ENCODE results near the gene DPEP1.

DNA sequence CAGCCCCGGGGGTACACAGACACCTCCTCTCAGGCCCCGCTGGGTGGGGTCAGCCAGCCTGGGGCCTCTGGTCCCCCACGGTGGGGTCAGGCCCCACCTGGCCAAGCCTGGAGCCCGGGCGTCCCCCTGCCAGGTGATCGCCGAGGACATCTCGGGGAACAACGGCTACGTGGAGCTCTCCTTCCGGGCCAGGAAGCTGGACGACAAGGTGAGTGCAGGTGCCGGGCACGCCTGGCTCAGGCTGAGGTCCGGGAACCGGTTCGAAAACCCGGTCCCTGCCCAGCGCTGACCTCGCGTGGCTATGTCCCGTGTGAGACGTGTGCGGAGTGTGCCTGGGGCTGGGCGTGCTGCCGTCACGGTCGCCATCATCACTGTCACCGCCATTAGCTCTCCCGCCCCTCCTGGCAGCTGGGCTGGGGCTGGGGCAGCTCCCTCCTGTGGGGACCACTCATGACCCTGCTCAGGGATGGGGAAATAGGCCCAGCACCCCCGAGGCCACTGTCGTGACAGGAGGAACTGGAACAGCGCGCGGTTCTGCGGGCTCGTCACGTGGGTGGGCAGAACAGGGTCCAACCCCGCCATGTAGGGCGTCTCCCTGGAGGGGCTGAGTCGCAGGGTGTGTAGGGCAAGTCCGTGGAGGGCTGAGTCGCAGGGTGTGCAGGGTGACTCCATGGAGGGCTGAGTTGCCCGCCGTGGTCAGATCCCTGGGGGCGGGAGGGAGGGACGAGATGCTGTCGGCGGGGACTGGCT lies 29.4 kb upstream of the DPEP1 start:
- TF ChIP-seq, protein P1, sequence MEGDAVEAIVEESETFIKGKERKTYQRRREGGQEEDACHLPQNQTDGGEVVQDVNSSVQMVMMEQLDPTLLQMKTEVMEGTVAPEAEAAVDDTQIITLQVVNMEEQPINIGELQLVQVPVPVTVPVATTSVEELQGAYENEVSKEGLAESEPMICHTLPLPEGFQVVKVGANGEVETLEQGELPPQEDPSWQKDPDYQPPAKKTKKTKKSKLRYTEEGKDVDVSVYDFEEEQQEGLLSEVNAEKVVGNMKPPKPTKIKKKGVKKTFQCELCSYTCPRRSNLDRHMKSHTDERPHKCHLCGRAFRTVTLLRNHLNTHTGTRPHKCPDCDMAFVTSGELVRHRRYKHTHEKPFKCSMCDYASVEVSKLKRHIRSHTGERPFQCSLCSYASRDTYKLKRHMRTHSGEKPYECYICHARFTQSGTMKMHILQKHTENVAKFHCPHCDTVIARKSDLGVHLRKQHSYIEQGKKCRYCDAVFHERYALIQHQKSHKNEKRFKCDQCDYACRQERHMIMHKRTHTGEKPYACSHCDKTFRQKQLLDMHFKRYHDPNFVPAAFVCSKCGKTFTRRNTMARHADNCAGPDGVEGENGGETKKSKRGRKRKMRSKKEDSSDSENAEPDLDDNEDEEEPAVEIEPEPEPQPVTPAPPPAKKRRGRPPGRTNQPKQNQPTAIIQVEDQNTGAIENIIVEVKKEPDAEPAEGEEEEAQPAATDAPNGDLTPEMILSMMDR (IDR thresholded peaks at IDR 0.05; ENCODE audit: low read length), result no peak
- TF ChIP-seq EZH2 (optimal IDR thresholded peaks at IDR 0.05; ENCODE audit: low read depth, low read length), result no peak

Measured in MM.1S (cell line).